HG03442 (cell line): ENCODE results near the gene AKR7A3.
"Not testable (repeated sequence)": the region's sequence is repeated elsewhere in the genome, so short reads cannot be mapped to it uniquely, and the experiment has no call there.

Experiments used
- ATAC-seq: cut with Tn5 transposase; IDR thresholded peaks from one replicate; pipeline ENCODE4 v1.9.1; 2021; ENCODE audit warnings: mild to moderate bottlenecking, moderate library complexity; ENCODE audit not compliant: unreplicated experiment

AKR7A3 gene

GRCh38 chr1:19256301-19256700, 32.3 kb downstream of the AKR7A3 start:
- ATAC-seq, result not testable (repeated sequence)

- ATAC-seq, result no peak
These were observed 33.3 kb downstream of the AKR7A3 start for GRCh38 chr1:19255288-19255687.

GRCh38 chr1:19254416-19254815, 34.2 kb downstream of the AKR7A3 start:
- no peak for ATAC-seq

GRCh38 chr1:19251305-19252196, 37.0 kb downstream of the AKR7A3 start, which contains the start of the genes EMC1 and MRTO4:
TSS of gene EMC1 (minus strand) at chr1:19251524. CDS start at chr1:19251509, 15 bp downstream.
TSS of gene MRTO4 (plus strand) at chr1:19251805. CDS start at chr1:19251836, 31 bp downstream.
- peak; percentile 75 for ATAC-seq

- ATAC-seq, result no peak
These were observed 37.8 kb downstream of the AKR7A3 start for GRCh38 chr1:19250629-19251304.

- no peak for ATAC-seq
These were observed 47.7 kb downstream of the AKR7A3 start for GRCh38 chr1:19240673-19241538.

- no peak for ATAC-seq
These were observed 48.7 kb downstream of the AKR7A3 start for GRCh38 chr1:19239876-19240275.

GRCh38 chr1:19234224-19234623, 54.3 kb downstream of the AKR7A3 start:
- ATAC-seq, result no peak
